ENCODE measurements around the gene ACOX1. TPM values are rescaled to one million over a fixed set of nuclear protein-coding genes. Genes with fewer than 3 reads are reported as not detected.

Gene ACOX1
- total and polyA plus RNA-seq, 9 donors, result 10.6 to 53.0 (median 39.4) TPM

GRCh38 chr17:76014925-76015261 is 35.9 kb upstream of the ACOX1 start:
- Histone ChIP-seq H3K27ac (no peak overlapping the region), H3K27me3 (no peaks in the 10 kb centered on the region), H3K36me3 (no peaks in the 10 kb centered on the region), H3K9me3 (no peaks in the 10 kb centered on the region), H3K4me1 (ENCODE audit: insufficient read depth) (no peaks in the 10 kb centered on the region), H3K4me3 (no peak overlapping the region)
- 46 to 68% (median 57%) methylated on average over 6 to 26 of the region's 26 CpGs for WGBS, 3 donors
- peak in 1 of 5 donors; percentile 63 for DNase-seq
- TF ChIP-seq EP300 (IDR thresholded peaks at IDR 0.05) (no peak), CTCF (IDR thresholded peaks at IDR 0.05) (no peak), POLR2A (IDR thresholded peaks at IDR 0.05) (no peak)
- intact Hi-C loops (cut with DNase I), result loop anchor here in 2 of 4 donors (5.0 to 10.0 kb wide), 3 partner anchors 87 to 262 kb away; partner anchors contain the start of gene EXOC7 (in 1 of the 2)

GRCh38 chr17:76014100-76014924 is 35.3 kb upstream of the ACOX1 start:
- Histone ChIP-seq H3K4me1 (ENCODE audit: insufficient read depth) (no peaks in the 10 kb centered on the region), H3K4me3 (no peak overlapping the region), H3K27ac (no peak overlapping the region), H3K9me3 (no peaks in the 10 kb centered on the region), H3K27me3 (no peaks in the 10 kb centered on the region), H3K36me3 (no peaks in the 10 kb centered on the region)
- 16 to 17% (median 16%) methylated on average over 14 to 19 of the region's 19 CpGs for WGBS, 3 donors
- TF ChIP-seq CTCF (IDR thresholded peaks at IDR 0.05) (peak; percentile 87 to 91 (median 87)), POLR2A (IDR thresholded peaks at IDR 0.05) (no peak)
- DNase-seq, result peak; percentile 70 to 80 (median 74)
- intact Hi-C loops (cut with DNase I), result loop anchor here in 2 of 4 donors (5.0 to 10.0 kb wide), 3 partner anchors 88 to 263 kb away; partner anchors contain the start of gene EXOC7 (in 1 of the 2)

- no peak overlapping the region for H3K4me3 ChIP-seq
- intact Hi-C loops (cut with DNase I), result loop anchor here in 2 of 4 donors (5.0 to 10.0 kb wide), 3 partner anchors 89 to 264 kb away; partner anchors contain the start of gene EXOC7 (in 1 of the 2)
- H3K9me3 ChIP-seq, result no peaks in the 10 kb centered on the region
- no peak for DNase-seq
- 65 to 68% (median 66%) methylated on average over 15 of the region's 15 CpGs for WGBS, 3 donors
- H3K27ac ChIP-seq, result no peak overlapping the region
- no peaks in the 10 kb centered on the region for H3K36me3 ChIP-seq
- TF ChIP-seq POLR2A (IDR thresholded peaks at IDR 0.05), result no peak
- no peak for TF ChIP-seq EP300 (IDR thresholded peaks at IDR 0.05)
- TF ChIP-seq CTCF (IDR thresholded peaks at IDR 0.05), result no peak
- no peaks in the 10 kb centered on the region for H3K27me3 ChIP-seq
- no peaks in the 10 kb centered on the region for H3K4me1 ChIP-seq (ENCODE audit: insufficient read depth)
Measured at GRCh38 chr17:76013377-76013932, 34.5 kb upstream of the ACOX1 start.

GRCh38 chr17:76011951-76012350 is 33.0 kb upstream of the ACOX1 start:
- no peaks in the 10 kb centered on the region for H3K4me1 ChIP-seq (ENCODE audit: insufficient read depth)
- intact Hi-C loops (cut with DNase I), result loop anchor here in 2 of 4 donors (5.0 to 10.0 kb wide), 3 partner anchors 90 to 265 kb away; partner anchors contain the start of gene EXOC7 (in 1 of the 2)
- no peaks in the 10 kb centered on the region for H3K9me3 ChIP-seq
- H3K27ac ChIP-seq, result no peak overlapping the region
- no peaks in the 10 kb centered on the region for H3K36me3 ChIP-seq
- WGBS, 3 donors, result 81 to 91% (median 88%) methylated on average over 5 of the region's 5 CpGs
- no peak for DNase-seq
- TF ChIP-seq CTCF (IDR thresholded peaks at IDR 0.05) (no peak), POLR2A (IDR thresholded peaks at IDR 0.05) (no peak), EP300 (IDR thresholded peaks at IDR 0.05) (no peak)
- H3K4me3 ChIP-seq, result no peak overlapping the region
- H3K27me3 ChIP-seq, result no peaks in the 10 kb centered on the region
